Esophagus squamous epithelium (tissue), 5 donors: ENCODE measurements around the gene NMB. TPM values are rescaled to one million over a fixed set of nuclear protein-coding genes. Genes with fewer than 3 reads are reported as not detected.
A peak's percentile ranks its signal among the peaks of the same experiment; 100 is the strongest.

Experiments
- DNase-seq: peaks from one replicate; lab custom pipeline; 2025; lab: John Stamatoyannopoulos, UW
- H3K27ac ChIP-seq, 4 donors: fragments of 200-600 bp; sonication (generic); one replicate each; pipeline ENCODE4 v1.5.1; 2016 to 2019; ENCODE audit warnings: mild to moderate bottlenecking in 1 of 4
- H3K27me3 ChIP-seq, 4 donors: fragments of 200-600 bp; sonication (generic); 1 replicate in 3 of 4; 2 replicates in 1 of 4; pipeline versions ENCODE4 v1.5.1 to v1.6.0; 2017 to 2021; ENCODE audit warnings: antibody characterized with exemption in 1 of 4
- H3K36me3 ChIP-seq, 3 donors: fragments of 200-600 bp; sonication (generic); one replicate each; pipeline ENCODE4 v1.5.1; 2016 to 2019
- H3K4me1 ChIP-seq, 3 donors: fragments of 200-600 bp; sonication (generic); one replicate each; pipeline ENCODE4 v1.5.1; 2017 to 2019
- H3K4me3 ChIP-seq, 4 donors: fragments of 200-600 bp; sonication (generic); 1 replicate in 3 of 4; 2 replicates in 1 of 4; pipeline ENCODE4 v1.5.1; 2016 to 2019; ENCODE audit warnings: mild to moderate bottlenecking in 2 of 4, moderate library complexity in 1 of 4
- H3K9me3 ChIP-seq, 3 donors: fragments of 200-600 bp; sonication (generic); one replicate each; pipeline ENCODE4 v1.5.1; 2016 to 2019
- CTCF ChIP-seq, 6 experiments: fragments of 450-650 bp in 4 of 6; fragments of 200-600 bp in 2 of 6; sonication (generic) in 2 of 6; IDR thresholded peaks; one replicate each; pipeline ENCODE4 v1.5.1; 2016 to 2019; ENCODE audit warnings: antibody characterized with exemption in 6 of 6, mild to moderate bottlenecking in 4 of 6, moderate library complexity in 4 of 6
- POLR2A ChIP-seq, 4 donors: fragments of 450-650 bp; IDR thresholded peaks; one replicate each; pipeline ENCODE4 v1.6.1; 2017; ENCODE audit warnings: antibody characterized with exemption in 4 of 4, mild to moderate bottlenecking in 4 of 4, moderate library complexity in 3 of 4
- WGBS, 2 donors: methylation state at CpG; one replicate each; pipeline ENCODE4 v1.1.5; 2018; 5-methylcytosine and 5-hydroxymethylcytosine counted together
- intact Hi-C: fragments of 100-400 bp; cut with DNase I; formaldehyde crosslinking; loops from one replicate; pipeline ENCODE4 v1.15.0; 2022
- total RNA-seq, 4 donors: library from RNA; depleted of rRNA; stranded (reverse); fragments of >200 nt; gene quantifications; one replicate each; pipeline ENCODE4 v1.1.0, GENCODE V29; 2016
- donor health status: DM: yes; HTN: yes; CAD: no.

The NMB gene
- total RNA-seq = 10 to 100 TPM in 3 of 4 donors, 1 to 10 TPM in 1; 2.3 to 20.6 (median 11.0) TPM

- H3K9me3 ChIP-seq = no peaks in the 10 kb centered on the region
- H3K27me3 ChIP-seq = no peaks in the 10 kb centered on the region
- peak; percentile 32 for DNase-seq
- peaks cover 19 to 46% (median 20%) of the 10 kb centered on the region in 3 donors for H3K4me1 ChIP-seq
- intact Hi-C loops = no loop called here
- H3K36me3 ChIP-seq = peaks cover 0 to 2% (median 0%) of the 10 kb centered on the region in 3 donors
- peak within 1 kb of the TSS; percentile 71 to 90 (median 80) for H3K27ac ChIP-seq
- TF ChIP-seq CTCF (IDR thresholded peaks at IDR 0.05) (peak; percentile 49 to 79 (median 62)), POLR2A (IDR thresholded peaks at IDR 0.05) (no peak)
- peak within 1 kb of the TSS; percentile 57 to 92 (median 65) for H3K4me3 ChIP-seq
- 1 to 2% methylated on average over 7 to 19 of the region's 61 CpGs for WGBS, 2 donors
Measured at GRCh38 chr15:84658080-84658787, at the start of gene NMB. Gene NMB (minus strand): TSS chr15:84658199. CDS start chr15:84658152, 47 bp downstream.

GRCh38 chr15:84703808-84704207 is 45.8 kb upstream of the NMB start:
- intact Hi-C loops = no loop called here
- Histone ChIP-seq H3K9me3 (no peaks in the 10 kb centered on the region), H3K36me3 (peaks cover 0 to 2% (median 0%) of the 10 kb centered on the region in 3 donors), H3K4me3 (no peak overlapping the region), H3K27ac (no peak overlapping the region), H3K27me3 (no peaks in the 10 kb centered on the region), H3K4me1 (peaks cover 3 to 17% (median 4%) of the 10 kb centered on the region in 3 donors)
- 96% methylated on average over 5 of the region's 5 CpGs for WGBS, 2 donors
- TF ChIP-seq POLR2A (IDR thresholded peaks at IDR 0.05) (no peak), CTCF (IDR thresholded peaks at IDR 0.05) (no peak)
- DNase-seq = no peak

GRCh38 chr15:84702961-84703482 is 45.0 kb upstream of the NMB start:
- no peak for DNase-seq
- peak overlapping the region in 1 of 4 donors; percentile 19 for H3K27ac ChIP-seq
- intact Hi-C loops = no loop called here
- H3K36me3 ChIP-seq = no peaks in the 10 kb centered on the region
- no peaks in the 10 kb centered on the region for H3K27me3 ChIP-seq
- peaks cover 3 to 17% (median 4%) of the 10 kb centered on the region in 3 donors for H3K4me1 ChIP-seq
- no peak overlapping the region for H3K4me3 ChIP-seq
- 36 to 37% methylated on average over 3 to 4 of the region's 4 CpGs for WGBS, 2 donors
- H3K9me3 ChIP-seq = no peaks in the 10 kb centered on the region
- TF ChIP-seq CTCF (IDR thresholded peaks at IDR 0.05) = no peak
- TF ChIP-seq POLR2A (IDR thresholded peaks at IDR 0.05) = no peak

- Histone ChIP-seq H3K4me3 (no peak overlapping the region), H3K27me3 (no peaks in the 10 kb centered on the region), H3K9me3 (no peaks in the 10 kb centered on the region), H3K27ac (no peak overlapping the region), H3K36me3 (no peaks in the 10 kb centered on the region), H3K4me1 (peaks cover 3 to 28% (median 4%) of the 10 kb centered on the region in 3 donors)
- WGBS, 2 donors = 84 to 85% methylated on average over 8 of the region's 8 CpGs
- no peak for TF ChIP-seq POLR2A (IDR thresholded peaks at IDR 0.05)
- no peak for TF ChIP-seq CTCF (IDR thresholded peaks at IDR 0.05)
- DNase-seq = no peak
- intact Hi-C loops = no loop called here
Measured at GRCh38 chr15:84699538-84700191, 41.7 kb upstream of the NMB start.
